H9 (cell line): ENCODE measurements around the gene FHIT. TPM values are rescaled to one million over a fixed set of nuclear protein-coding genes. Genes with fewer than 3 reads are reported as not detected.

Source experiments
- DNase-seq: peaks from one replicate; pipeline ENCODE4 v3.0.0-alpha.2; 2017
- H2AFZ ChIP-seq: one replicate; pipeline ENCODE4 v1.6.1; 2013; ENCODE audit warnings: mild to moderate bottlenecking, low read length, control low read depth, moderate library complexity
- H2AK5ac ChIP-seq: 2 replicates; pipeline ENCODE4 v1.6.1; 2013; ENCODE audit warnings: low read length, control low read depth, mixed read lengths; ENCODE audit not compliant: insufficient read length
- H2BK120ac ChIP-seq: one replicate; pipeline ENCODE4 v1.6.1; 2013; ENCODE audit warnings: low read depth, mild to moderate bottlenecking, low read length, control low read depth, inconsistent platforms; ENCODE audit not compliant: poor library complexity, severe bottlenecking
- H2BK12ac ChIP-seq: 2 replicates; pipeline ENCODE4 v1.6.1; 2013; ENCODE audit warnings: low read length, control low read depth, mixed read lengths, low read depth; ENCODE audit not compliant: insufficient read length
- H2BK15ac ChIP-seq: 2 replicates; pipeline ENCODE4 v1.6.1; 2013; ENCODE audit warnings: low read depth, low read length, control low read depth
- H2BK20ac ChIP-seq: one replicate; pipeline ENCODE4 v1.6.1; 2013; ENCODE audit warnings: low read depth, mild to moderate bottlenecking, low read length, control low read depth, inconsistent platforms; ENCODE audit not compliant: poor library complexity, severe bottlenecking
- H2BK5ac ChIP-seq: 2 replicates; pipeline ENCODE4 v1.6.1; 2013; ENCODE audit warnings: low read length, control low read depth, mixed read lengths; ENCODE audit not compliant: insufficient read length
- H3K14ac ChIP-seq: 2 replicates; pipeline ENCODE4 v1.6.1; 2013; ENCODE audit warnings: low read length, control low read depth; ENCODE audit not compliant: insufficient read depth
- H3K18ac ChIP-seq: 2 replicates; pipeline ENCODE4 v1.6.1; 2013; ENCODE audit warnings: low read depth, mild to moderate bottlenecking, mixed read lengths, low read length, control low read depth; ENCODE audit not compliant: insufficient read length
- H3K23ac ChIP-seq: 2 replicates; pipeline ENCODE4 v1.6.1; 2013; ENCODE audit warnings: low read length, control low read depth, mixed read lengths, low read depth; ENCODE audit not compliant: insufficient read length
- H3K23me2 ChIP-seq: 2 replicates; pipeline ENCODE4 v1.6.1; 2013; ENCODE audit warnings: low read depth, mild to moderate bottlenecking, mixed read lengths, low read length, control low read depth; ENCODE audit not compliant: insufficient read length, poor library complexity, severe bottlenecking
- H3K27ac ChIP-seq: 2 replicates; pipeline ENCODE4 v1.5.1; 2013; ENCODE audit warnings: low read length, control low read depth, mixed read lengths, low read depth; ENCODE audit not compliant: insufficient read length
- H3K27me3 ChIP-seq: 2 replicates; pipeline ENCODE4 v1.6.1; 2013; ENCODE audit warnings: low read length, control low read depth, inconsistent platforms; ENCODE audit not compliant: insufficient read depth
- H3K4ac ChIP-seq: 2 replicates; pipeline ENCODE4 v1.6.1; 2013; ENCODE audit warnings: low read depth, mild to moderate bottlenecking, control low read depth, inconsistent platforms, low read length, moderate library complexity
- H3K4me1 ChIP-seq: 2 replicates; pipeline ENCODE4 v1.6.1; 2013; ENCODE audit warnings: low read length, control low read depth, inconsistent platforms; ENCODE audit not compliant: insufficient read depth
- H3K4me2 ChIP-seq: 2 replicates; pipeline ENCODE4 v1.6.1; 2013; ENCODE audit warnings: low read length, control low read depth, mixed read lengths; ENCODE audit not compliant: insufficient read length, insufficient read depth
- H3K56ac ChIP-seq: 2 replicates; pipeline ENCODE4 v1.6.1; 2013; ENCODE audit warnings: low read depth, mild to moderate bottlenecking, mixed read lengths, low read length, control low read depth; ENCODE audit not compliant: insufficient read length
- H3K79me1 ChIP-seq: 2 replicates; pipeline ENCODE4 v1.6.1; 2013; ENCODE audit warnings: low read depth, mild to moderate bottlenecking, moderate library complexity, low read length, control low read depth, inconsistent platforms; ENCODE audit not compliant: insufficient read depth, poor library complexity, severe bottlenecking
- H3K79me2 ChIP-seq: 2 replicates; pipeline ENCODE4 v1.6.1; 2013; ENCODE audit warnings: low read length, control low read depth, inconsistent platforms; ENCODE audit not compliant: insufficient read depth
- H3K9ac ChIP-seq: 2 replicates; pipeline ENCODE4 v1.6.1; 2013; ENCODE audit warnings: low read length, control low read depth, mixed read lengths; ENCODE audit not compliant: insufficient read length; ENCODE audit errors: extremely low read depth
- H3K9me3 ChIP-seq: one replicate; pipeline ENCODE4 v1.6.1; 2013; ENCODE audit warnings: low read depth, low read length, inconsistent platforms; ENCODE audit not compliant: control insufficient read depth
- H3T11ph ChIP-seq: one replicate; pipeline ENCODE4 v1.6.1; 2013; ENCODE audit warnings: mild to moderate bottlenecking, low read length, control low read depth, inconsistent platforms
- H4K20me1 ChIP-seq: one replicate; pipeline ENCODE4 v1.6.1; 2013; ENCODE audit not compliant: control insufficient read depth, insufficient read length, insufficient read depth
- H4K5ac ChIP-seq: 2 replicates; pipeline ENCODE4 v1.6.1; 2013; ENCODE audit warnings: low read depth, mild to moderate bottlenecking, mixed read lengths, low read length, control low read depth; ENCODE audit not compliant: insufficient read length
- H4K8ac ChIP-seq: replicated peaks from 2 replicates; pipeline ENCODE4 v1.6.1; 2013; ENCODE audit warnings: low read length, control low read depth, mixed read lengths, low read depth; ENCODE audit not compliant: insufficient read length
- H4K91ac ChIP-seq: 2 replicates; pipeline ENCODE4 v1.6.1; 2013; ENCODE audit warnings: low read depth, mild to moderate bottlenecking, moderate library complexity, mixed read lengths, low read length, control low read depth; ENCODE audit not compliant: insufficient read length
- H3K27ac Mint-ChIP-seq, 3 experiments: 2 replicates in 2 of 3; 3 replicates in 1 of 3; pipeline ENCODE4 v1.8.0; 2020 to 2021; ENCODE audit warnings: mixed read lengths in 3 of 3, mild to moderate bottlenecking in 1 of 3, moderate library complexity in 1 of 3
- H3K27me3 Mint-ChIP-seq: 2 replicates; pipeline ENCODE4 v1.8.0; 2021; ENCODE audit warnings: low read depth, mild to moderate bottlenecking, moderate library complexity, mixed read lengths
- H3K36me3 Mint-ChIP-seq, 3 experiments: 2 replicates in 2 of 3; 3 replicates in 1 of 3; pipeline ENCODE4 v1.8.0; 2020 to 2021; ENCODE audit warnings: low read depth in 3 of 3, mixed read lengths in 3 of 3; ENCODE audit not compliant: insufficient read depth in 1 of 3
- H3K4me1 Mint-ChIP-seq, 2 experiments: 2 replicates each; pipeline ENCODE4 v1.8.0; 2020; ENCODE audit warnings: mixed read lengths in 2 of 2
- H3K4me3 Mint-ChIP-seq, 2 experiments: 2 replicates in 1 of 2; 3 replicates in 1 of 2; pipeline ENCODE4 v1.8.0; 2020 to 2021; ENCODE audit warnings: mild to moderate bottlenecking in 2 of 2, mixed read lengths in 2 of 2, moderate library complexity in 1 of 2
- H3K9me3 Mint-ChIP-seq, 2 experiments: 2 replicates in 1 of 2; 3 replicates in 1 of 2; pipeline ENCODE4 v1.8.0; 2020; ENCODE audit warnings: mild to moderate bottlenecking in 2 of 2, mixed read lengths in 2 of 2, moderate library complexity in 1 of 2
- WGBS: extraction: QIAGEN DNeasy Blood & Tissue Kit; methylation state at CpG from one replicate; pipeline ENCODE4 v1.1.7; 2013; ENCODE audit warnings: missing lambda C conversion rate, low lambda C conversion rate, mixed read lengths; ENCODE audit not compliant: insufficient read length; ENCODE audit errors: extremely low coverage; 5-methylcytosine and 5-hydroxymethylcytosine counted together
- total RNA-seq: library from RNA; stranded (reverse); gene quantifications from 2 replicates; pipeline ENCODE4 v1.2.1, GENCODE V29; 2021
- TF ChIP-seq, protein P1 (sequence below): fragments of 200-600 bp; sonication (generic); conservative IDR thresholded peaks from 3 replicates; pipeline ENCODE4 v1.8.0; 2021; ENCODE audit warnings: antibody characterized with exemption, mild to moderate bottlenecking

Gene FHIT
- total RNA-seq, 1 experiment from 2014 or later = 3.0 TPM

DNA sequence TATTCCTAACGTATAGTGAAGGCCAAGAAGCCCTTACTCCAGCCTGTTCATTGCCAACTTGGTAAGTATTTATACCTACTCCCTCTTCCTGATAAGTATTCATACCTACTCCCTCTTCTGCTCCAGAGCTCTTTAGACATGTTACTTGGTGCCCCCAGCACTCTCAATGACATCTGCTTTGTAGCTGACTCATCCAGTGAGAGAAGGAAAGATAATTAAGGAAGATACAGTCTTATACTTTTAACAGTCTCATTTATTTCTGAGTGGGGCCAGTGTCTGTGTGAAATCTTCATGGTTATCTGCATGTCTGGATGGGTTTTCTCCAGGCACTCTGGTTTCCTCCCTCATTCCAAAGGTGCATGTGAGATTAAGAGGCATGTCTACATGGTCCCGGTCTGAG, 698.7 kb downstream of the FHIT start:
- no peak overlapping the region for H3K23ac ChIP-seq
- no peak overlapping the region for H4K5ac ChIP-seq
- no peaks in the 10 kb centered on the region for H3K79me1 ChIP-seq
- H3K4me1 ChIP-seq = peaks cover 5% of the 10 kb centered on the region
- no peak overlapping the region for H2BK12ac ChIP-seq
- no peak overlapping the region; a peak in 1 of 5 replicates for H3K4me3 Mint-ChIP-seq
- H2AFZ ChIP-seq = no peak overlapping the region
- TF ChIP-seq, protein P1, sequence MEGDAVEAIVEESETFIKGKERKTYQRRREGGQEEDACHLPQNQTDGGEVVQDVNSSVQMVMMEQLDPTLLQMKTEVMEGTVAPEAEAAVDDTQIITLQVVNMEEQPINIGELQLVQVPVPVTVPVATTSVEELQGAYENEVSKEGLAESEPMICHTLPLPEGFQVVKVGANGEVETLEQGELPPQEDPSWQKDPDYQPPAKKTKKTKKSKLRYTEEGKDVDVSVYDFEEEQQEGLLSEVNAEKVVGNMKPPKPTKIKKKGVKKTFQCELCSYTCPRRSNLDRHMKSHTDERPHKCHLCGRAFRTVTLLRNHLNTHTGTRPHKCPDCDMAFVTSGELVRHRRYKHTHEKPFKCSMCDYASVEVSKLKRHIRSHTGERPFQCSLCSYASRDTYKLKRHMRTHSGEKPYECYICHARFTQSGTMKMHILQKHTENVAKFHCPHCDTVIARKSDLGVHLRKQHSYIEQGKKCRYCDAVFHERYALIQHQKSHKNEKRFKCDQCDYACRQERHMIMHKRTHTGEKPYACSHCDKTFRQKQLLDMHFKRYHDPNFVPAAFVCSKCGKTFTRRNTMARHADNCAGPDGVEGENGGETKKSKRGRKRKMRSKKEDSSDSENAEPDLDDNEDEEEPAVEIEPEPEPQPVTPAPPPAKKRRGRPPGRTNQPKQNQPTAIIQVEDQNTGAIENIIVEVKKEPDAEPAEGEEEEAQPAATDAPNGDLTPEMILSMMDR = no peak
- no peak overlapping the region for H2BK120ac ChIP-seq
- no peak overlapping the region for H3K4me2 ChIP-seq
- peaks cover 17 to 18% of the 10 kb centered on the region in 2 experiments for H3K9me3 Mint-ChIP-seq
- WGBS = no CpG with 5 or more reads among the region's 2 CpGs
- no peak overlapping the region for H2BK5ac ChIP-seq
- H3T11ph ChIP-seq = no peak overlapping the region
- peaks cover 53 to 58% of the 10 kb centered on the region in 2 experiments for H3K4me1 Mint-ChIP-seq
- no peaks in the 10 kb centered on the region for H3K9me3 ChIP-seq
- H3K23me2 ChIP-seq = no peaks in the 10 kb centered on the region
- H3K27me3 ChIP-seq = no peaks in the 10 kb centered on the region
- H4K91ac ChIP-seq = no peak overlapping the region
- H3K18ac ChIP-seq = no peak overlapping the region
- H3K27me3 Mint-ChIP-seq = no peaks in the 10 kb centered on the region
- no peaks in the 10 kb centered on the region for H3K79me2 ChIP-seq
- peaks cover 6 to 21% (median 9%) of the 10 kb centered on the region in 3 experiments for H3K36me3 Mint-ChIP-seq
- H2BK15ac ChIP-seq = no peak overlapping the region
- H4K8ac ChIP-seq = no peak overlapping the region
- H3K9ac ChIP-seq = no peak overlapping the region
- no peak overlapping the region for H2AK5ac ChIP-seq
- H2BK20ac ChIP-seq = no peak overlapping the region
- no peak overlapping the region for H3K27ac ChIP-seq
- no peak overlapping the region for H3K4ac ChIP-seq
- H3K14ac ChIP-seq = no peak overlapping the region
- H3K27ac Mint-ChIP-seq = no peak overlapping the region
- H3K56ac ChIP-seq = no peak overlapping the region
- DNase-seq = no peak
- H4K20me1 ChIP-seq = no peaks in the 10 kb centered on the region
